Measurements from ENCODE around the gene ARIH2.

ARIH2 gene

DNA sequence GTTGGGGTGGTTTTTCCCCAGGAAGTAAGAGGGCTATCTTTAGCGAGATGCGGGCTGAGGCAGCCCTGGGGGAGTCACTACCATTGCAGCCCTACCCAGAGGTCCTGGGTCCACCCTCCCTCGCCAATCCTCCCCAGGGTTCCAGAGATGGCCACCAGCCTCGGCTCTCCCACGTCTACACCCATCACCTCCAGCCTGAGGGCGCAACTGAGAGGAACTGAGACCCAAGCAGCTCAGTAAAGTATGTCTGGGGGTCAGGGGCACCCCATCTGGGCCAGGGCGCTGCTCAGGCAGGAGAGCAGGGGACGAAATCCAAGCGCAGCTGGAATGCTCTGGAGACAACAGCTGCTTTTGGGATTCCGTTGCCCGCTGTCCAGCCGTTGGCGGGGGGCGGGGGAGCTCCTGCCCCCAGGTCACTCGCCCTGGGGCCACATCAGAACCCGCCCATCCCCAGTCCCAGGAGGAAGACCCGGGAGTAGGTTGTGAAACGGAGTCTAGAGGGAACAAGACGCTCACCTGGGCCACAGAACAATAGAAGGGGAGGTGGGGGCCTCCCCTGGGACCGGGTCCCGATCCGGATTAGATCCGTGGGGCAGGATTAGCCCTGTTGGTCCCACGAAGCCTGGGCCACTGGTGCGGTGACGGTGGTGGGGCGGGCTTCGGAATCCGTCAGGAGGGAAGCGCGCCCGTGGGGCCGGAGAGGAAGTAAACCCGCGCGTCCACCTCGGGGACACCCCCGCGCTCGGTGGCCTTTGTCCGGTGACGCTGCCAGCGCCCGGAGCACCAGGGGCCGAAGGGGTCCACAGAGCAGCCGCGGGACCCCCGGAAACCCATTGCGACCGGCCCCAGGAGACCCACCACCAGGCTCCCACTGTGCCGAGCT lies 101.9 kb downstream of the ARIH2 start:
- DNase-seq (ENCODE audit: low read depth in 2 of 2) = no peak

- DNase-seq (ENCODE audit: low read depth in 2 of 2) = peak; percentile 95 to 99
These were observed 102.7 kb downstream of the ARIH2 start for GRCh38 chr3:49021213-49021812.

- peak; percentile 75 to 82 for DNase-seq (ENCODE audit: low read depth in 2 of 2)
These were observed 103.4 kb downstream of the ARIH2 start, which contains the start of gene NDUFAF3 for GRCh38 chr3:49021813-49022687. TSS of gene NDUFAF3 (plus strand) at chr3:49022121. CDS start at chr3:49022145, 24 bp downstream.

DNA sequence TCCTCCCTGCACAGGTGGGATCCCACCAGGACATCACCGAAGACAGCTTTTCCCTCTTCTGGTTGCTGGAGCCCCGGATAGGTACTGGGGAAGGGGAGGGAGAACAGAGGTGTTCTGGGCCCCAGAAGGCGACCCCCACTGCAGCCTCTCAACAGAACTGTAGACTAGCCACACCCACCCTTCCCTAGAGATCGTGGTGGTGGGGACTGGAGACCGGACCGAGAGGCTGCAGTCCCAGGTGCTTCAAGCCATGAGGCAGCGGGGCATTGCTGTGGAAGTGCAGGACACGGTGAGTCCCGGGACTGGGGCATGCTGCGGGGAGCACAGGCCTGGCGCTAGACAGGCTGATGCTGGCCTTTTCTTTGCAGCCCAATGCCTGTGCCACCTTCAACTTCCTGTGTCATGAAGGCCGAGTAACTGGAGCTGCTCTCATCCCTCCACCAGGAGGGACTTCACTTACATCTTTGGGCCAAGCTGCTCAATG lies 104.1 kb downstream of the ARIH2 start:
- DNase-seq (ENCODE audit: low read depth in 2 of 2) = no peak

DNA sequence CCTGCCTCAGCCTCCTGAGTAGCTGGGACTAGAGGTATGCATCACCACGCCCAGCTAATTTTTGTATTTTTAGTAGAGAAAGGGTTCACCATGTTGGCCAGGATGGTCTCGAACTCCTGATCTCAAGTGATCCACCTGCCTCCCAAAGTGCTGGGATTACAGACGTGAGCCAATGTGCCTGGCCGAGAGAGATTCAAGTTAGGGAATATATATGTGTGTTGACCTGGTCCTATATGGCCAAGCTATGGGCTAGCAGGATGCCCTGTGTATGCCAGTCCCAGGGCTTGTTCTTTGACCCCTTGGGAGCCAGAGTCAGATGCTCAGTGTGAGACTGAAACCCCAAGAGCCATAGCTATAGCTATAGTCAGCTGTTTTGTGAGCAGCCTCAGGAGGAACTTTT lies 105.1 kb downstream of the ARIH2 start:
- DNase-seq (ENCODE audit: low read depth in 2 of 2) = no peak

GRCh38 chr3:49024449-49024848 lies 105.8 kb downstream of the ARIH2 start:
- no peak for DNase-seq (ENCODE audit: low read depth in 2 of 2)

- DNase-seq (ENCODE audit: low read depth in 2 of 2) = no peak
These were observed 106.6 kb downstream of the ARIH2 start for GRCh38 chr3:49025005-49025792.

- no peak for DNase-seq (ENCODE audit: low read depth in 2 of 2)
These were observed 107.3 kb downstream of the ARIH2 start for GRCh38 chr3:49025793-49026520.

GRCh38 chr3:49026536-49026935 lies 107.9 kb downstream of the ARIH2 start:
- DNase-seq (ENCODE audit: low read depth in 2 of 2) = no peak

DNA sequence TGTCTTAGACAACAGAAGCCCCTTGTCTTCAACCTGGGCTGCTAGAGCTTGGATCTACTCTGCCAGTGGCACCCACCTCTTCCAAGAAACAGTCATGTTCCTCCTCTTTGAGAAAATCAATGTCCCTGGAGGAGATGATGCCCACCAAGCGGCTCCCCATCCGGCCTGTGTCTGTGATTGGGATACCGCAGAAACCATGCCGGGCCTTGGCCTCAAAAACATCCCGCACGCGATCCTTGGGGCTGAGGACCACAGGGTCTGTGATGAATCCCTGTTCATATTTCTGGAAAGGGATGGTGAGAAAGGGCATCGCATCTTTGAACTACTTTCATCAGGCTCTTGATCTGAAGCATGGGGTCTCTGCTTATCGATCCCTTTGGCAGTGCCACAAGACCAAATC lies 109.0 kb downstream of the ARIH2 start:
- DNase-seq (ENCODE audit: low read depth in 2 of 2) = no peak

- DNase-seq (ENCODE audit: low read depth in 2 of 2) = no peak
These were observed 109.6 kb downstream of the ARIH2 start for GRCh38 chr3:49028298-49028672.

DNA sequence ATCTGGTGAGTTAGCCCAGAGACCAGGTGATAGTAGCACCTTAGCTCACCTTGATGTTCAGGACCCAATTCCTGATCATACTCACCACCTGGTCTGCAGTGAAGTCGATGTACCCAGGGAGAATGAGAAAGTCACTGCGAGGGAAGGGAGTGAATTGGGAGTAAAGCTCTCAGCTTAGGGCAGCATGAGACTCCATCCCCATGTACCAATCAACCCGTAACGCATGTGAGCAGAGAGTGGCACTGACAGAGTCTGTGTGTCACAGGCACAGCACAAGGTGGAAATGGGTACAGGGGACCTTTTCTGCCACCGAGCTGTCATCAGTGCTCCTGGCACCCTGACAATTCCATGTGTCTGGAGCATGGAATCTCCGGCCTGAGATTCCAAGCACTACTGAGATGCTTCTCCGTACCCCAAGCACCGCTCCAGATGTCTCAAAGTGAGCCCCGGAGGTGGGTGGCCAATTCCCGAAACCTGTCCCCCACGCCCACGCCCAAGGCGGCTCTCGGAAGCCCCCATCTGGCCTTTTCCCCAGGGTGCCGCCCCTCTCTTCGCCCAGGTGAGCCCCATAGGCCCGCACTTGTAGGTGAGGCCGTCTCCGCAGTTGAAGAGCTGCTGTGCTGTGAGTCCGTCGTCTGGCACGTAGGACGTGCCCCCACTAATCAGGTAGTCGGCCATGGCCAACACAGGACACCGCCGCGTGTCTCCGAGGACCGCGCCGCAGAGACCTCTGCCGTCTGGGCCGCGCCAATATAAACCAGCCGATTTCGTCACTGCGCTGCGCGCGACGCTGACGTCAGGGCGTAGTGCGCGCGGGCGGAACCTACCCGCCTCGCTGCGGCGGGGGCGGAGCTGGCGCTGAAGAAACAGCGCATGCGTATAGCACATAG lies 110.3 kb downstream of the ARIH2 start, which contains the start of gene IMPDH2:
Gene IMPDH2 (minus strand): TSS at position 726 of the 890 bp plus-strand sequence. CDS start 48 bp downstream, at position 678.
- DNase-seq (ENCODE audit: low read depth in 2 of 2) = peak; percentile 84 to 87

DNA sequence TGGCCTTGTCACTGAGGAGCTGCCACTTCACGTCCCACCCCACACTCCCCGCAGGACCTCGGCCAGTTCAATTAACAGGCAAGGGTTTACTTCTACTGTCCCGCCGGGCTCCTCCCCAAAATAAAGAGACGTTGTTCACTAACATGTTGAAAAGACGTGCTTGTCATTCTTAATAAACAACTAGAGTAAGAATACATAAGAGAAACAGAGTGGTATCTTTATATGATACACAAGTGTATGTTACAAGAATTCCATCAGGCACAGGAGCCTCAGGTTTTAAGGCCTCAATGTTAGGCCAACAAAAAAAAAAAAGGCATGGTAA lies 110.9 kb downstream of the ARIH2 start:
- no peak for DNase-seq (ENCODE audit: low read depth in 2 of 2)

DNA sequence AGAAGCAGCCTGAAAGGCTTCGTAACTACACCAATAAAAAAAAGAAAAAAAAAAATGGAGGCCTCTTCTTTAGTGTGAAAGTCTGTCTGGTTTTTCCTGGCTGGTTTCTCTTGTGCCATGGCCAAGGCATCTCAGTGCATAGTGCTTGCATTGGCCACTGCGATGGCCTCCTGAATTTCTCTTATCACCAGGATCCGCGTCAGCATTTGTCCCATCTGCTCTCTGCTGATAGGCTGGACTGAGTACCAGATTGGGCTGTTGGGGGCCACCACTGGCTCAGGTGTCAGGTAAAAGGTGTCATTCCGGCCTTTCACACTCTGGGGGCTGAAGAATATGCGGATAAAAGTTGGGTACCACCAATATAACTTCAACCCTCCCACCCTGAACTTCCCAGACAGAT lies 111.7 kb downstream of the ARIH2 start:
- DNase-seq (ENCODE audit: low read depth in 2 of 2) = no peak

- DNase-seq (ENCODE audit: low read depth in 2 of 2) = no peak
These were observed 114.1 kb downstream of the ARIH2 start for GRCh38 chr3:49032646-49033304.

- DNase-seq (ENCODE audit: low read depth in 2 of 2) = no peak
These were observed 116.0 kb downstream of the ARIH2 start for GRCh38 chr3:49034650-49035049.

DNA sequence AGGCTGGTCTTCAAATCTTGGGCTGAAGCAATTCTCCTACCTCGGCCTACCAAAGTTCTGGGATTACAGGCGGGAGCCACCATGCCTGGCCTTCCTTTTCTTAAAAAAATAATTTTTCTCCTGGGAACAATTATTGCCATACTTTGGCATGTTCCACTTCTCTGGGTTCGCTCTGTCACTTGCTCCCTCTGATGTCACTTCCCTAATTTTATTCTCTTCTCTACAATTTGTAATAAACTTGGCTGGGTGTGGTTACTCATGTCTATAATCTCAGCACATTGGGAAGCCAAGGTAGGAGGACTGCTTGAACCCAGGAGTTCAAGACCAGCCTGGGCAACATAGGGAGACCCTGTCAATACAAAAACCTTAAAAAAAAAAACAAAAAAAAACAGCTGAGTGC lies 116.6 kb downstream of the ARIH2 start:
- DNase-seq (ENCODE audit: low read depth in 2 of 2) = no peak

Measured in activated CD8-positive, alpha-beta memory T cell treated with anti-CD3 and anti-CD28 coated beads for 4 hours (primary cell).